ENCODE measurements around the gene STK24. TPM values are rescaled to one million over a fixed set of nuclear protein-coding genes. Genes with fewer than 3 reads are reported as not detected.

STK24 gene
- total and polyA plus RNA-seq, 2 of the 8 experiments (the other 6 are each of a cell fraction or from before 2014, with no cell fraction given): 62.8 to 143 TPM

DNA sequence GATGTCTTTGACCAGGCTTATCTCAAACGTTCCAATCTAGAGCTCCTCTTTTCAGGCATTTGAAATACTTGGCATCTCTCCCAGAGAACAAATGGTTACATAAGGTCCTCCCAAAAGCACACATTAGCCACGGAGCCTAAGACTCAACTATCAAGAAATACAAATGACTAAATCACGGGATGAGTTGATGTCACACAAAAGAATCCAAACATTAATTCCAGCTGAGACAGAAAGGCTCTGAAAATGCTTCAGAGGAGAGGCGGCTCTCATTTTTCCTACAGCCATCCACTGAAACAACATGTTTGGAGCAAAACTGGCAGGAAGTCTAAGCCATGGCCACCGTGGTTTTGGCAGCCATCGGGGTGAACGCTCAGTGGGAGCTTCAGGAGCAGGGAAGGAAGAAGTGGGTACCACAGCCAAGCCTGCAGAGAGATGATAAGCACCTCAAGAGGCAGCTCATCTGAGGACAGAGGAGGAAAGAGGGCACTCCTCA lies 122.5 kb downstream of the STK24 start:
- no peak overlapping the region; the same call in 1 of the 2 replicates for H4K8ac ChIP-seq (ENCODE audit: extremely low read depth, insufficient read depth, low read length)
- peaks cover 7 to 15% (median 9%) of the 10 kb centered on the region in 4 experiments for H3K4me1 ChIP-seq (replicated peaks in 1 of 4; ENCODE audit: control insufficient read depth in 3 of 4, insufficient read depth in 4 of 4, low read length in 3 of 4)
- H2BK5ac ChIP-seq (ENCODE audit: low read depth, low read length): no peak overlapping the region
- H3K56ac ChIP-seq (replicated peaks; ENCODE audit: insufficient read length, low read depth, low read length): no peak overlapping the region
- no peak overlapping the region for H4K91ac ChIP-seq (replicated peaks; ENCODE audit: insufficient read length, low read length)
- H2AFZ ChIP-seq (ENCODE audit: low read length): no peak overlapping the region
- H4K5ac ChIP-seq (ENCODE audit: insufficient read length, low read depth, low read length): no peak overlapping the region
- CTCF ChIA-PET (ENCODE audit: partially characterized antibody): interaction anchor here (1.0 to 6.2 kb wide), 6 partner anchors 9 to 366 kb away, joined by 3 to 49 read pairs (median 4); no protein-coding TSS in a partner anchor
- no peak overlapping the region for H2AK5ac ChIP-seq (ENCODE audit: low read depth, low read length)
- H3K9me3 ChIP-seq (ENCODE audit: insufficient read depth in 2 of 2, low read depth in 1 of 2, low read length in 1 of 2): no peaks in the 10 kb centered on the region
- H3K14ac ChIP-seq (ENCODE audit: insufficient read length): no peak overlapping the region
- H3K79me1 ChIP-seq (ENCODE audit: low read depth, low read length): peaks cover 1% of the 10 kb centered on the region; the same call in 1 of the 2 replicates
- 88% methylated on average over 7 of the region's 7 CpGs; no CpG with 5 or more reads in 1 of the 2 experiments for WGBS, 2 experiments (ENCODE audit: extremely low coverage in 1 of 2, insufficient coverage in 1 of 2, insufficient read length in 1 of 2, insufficient replicate concordance in 2 of 2, low coverage in 1 of 2, low lambda C conversion rate in 2 of 2, missing lambda C conversion rate in 1 of 2)
- no peaks in the 10 kb centered on the region for H3K27me3 ChIP-seq (replicated peaks in 1 of 4; ENCODE audit: control insufficient read depth in 3 of 4, extremely low read depth in 1 of 4, insufficient read depth in 3 of 4, low read length in 3 of 4)
- H3K23ac ChIP-seq (ENCODE audit: insufficient read length): no peak overlapping the region
- H3K4me2 ChIP-seq (ENCODE audit: insufficient read depth in 1 of 2, low read depth in 2 of 2, low read length in 2 of 2): no peak overlapping the region
- H2BK120ac ChIP-seq (replicated peaks; ENCODE audit: low read depth, low read length): no peak overlapping the region
- no peak overlapping the region for H2BK12ac ChIP-seq (ENCODE audit: low read depth, low read length)
- H3K79me2 ChIP-seq (ENCODE audit: control insufficient read depth in 1 of 2, insufficient read depth in 2 of 2, low read length in 2 of 2): no peaks in the 10 kb centered on the region
- no peak overlapping the region for H3K18ac ChIP-seq (ENCODE audit: extremely low read depth, low read length)
- no peak overlapping the region for H2BK15ac ChIP-seq (ENCODE audit: low read length)
- FAIRE-seq (no peak), DNase-seq (ENCODE audit: low read depth in 1 of 2, low spot score in 2 of 2) (no peak)
- H3K4ac ChIP-seq (replicated peaks; ENCODE audit: insufficient read length, low read depth, low read length): no peak overlapping the region
- H3K23me2 ChIP-seq (ENCODE audit: low read depth, low read length): no peaks in the 10 kb centered on the region
- H3K4me3 ChIP-seq (ENCODE audit: extremely low read depth in 1 of 4, insufficient read depth in 2 of 4, low read depth in 3 of 4, low read length in 4 of 4): no peak overlapping the region
- TF ChIP-seq POLR2AphosphoS5 (IDR thresholded peaks at IDR 0.05; ENCODE audit: low read depth, low read length): no peak
- no peak overlapping the region for H2BK20ac ChIP-seq (ENCODE audit: low read length)
- H3K27ac ChIP-seq (ENCODE audit: low read depth, low read length): no peak overlapping the region
- H4K20me1 ChIP-seq (replicated peaks in 1 of 2; ENCODE audit: control insufficient read depth in 1 of 2, insufficient read depth in 2 of 2, low read length in 2 of 2): peaks cover 5 to 13% of the 10 kb centered on the region in 2 experiments
- no peak overlapping the region for H3K9ac ChIP-seq (replicated peaks in 1 of 4; ENCODE audit: extremely low read depth in 1 of 4, low read depth in 3 of 4, low read length in 3 of 4)
- peaks cover 6 to 64% (median 20%) of the 10 kb centered on the region in 4 experiments; a peak in 7 of 8 replicates for H3K36me3 ChIP-seq (ENCODE audit: control insufficient read depth in 2 of 4, insufficient read depth in 4 of 4, low read length in 3 of 4)
- POLR2A ChIA-PET (ENCODE audit: partially characterized antibody): interaction anchor here (0.8 kb wide), 1 partner anchor 22 kb away, joined by 3 read pairs; no protein-coding TSS in a partner anchor
